Activated naive CD4-positive, alpha-beta T cell treated with anti-CD3 and anti-CD28 coated beads for 36 hours (primary cell): ENCODE results near the gene ANKRD44. TPM values are rescaled to one million over a fixed set of nuclear protein-coding genes. Genes with fewer than 3 reads are reported as not detected.

Source experiments
- total RNA-seq, 2 experiments: library from RNA; stranded (reverse); gene quantifications; one replicate each; pipeline ENCODE4 v1.2.3, GENCODE V29; 2021

Gene ANKRD44
- total RNA-seq, 2 experiments from 2014 or later: 87.8 to 101 TPM

Other genes with a start within 250 kb of the ANKRD44 start
- gene SF3B1, start 124.2 kb upstream of the ANKRD44 start, total RNA-seq: 100 to 1,000 TPM; 235 to 248 TPM
- gene COQ10B, start 142.8 kb upstream of the ANKRD44 start, total RNA-seq: 10 to 100 TPM; 17.5 to 17.8 TPM
- 1,000 to 10,000 TPM; 1,191 to 1,210 TPM for gene HSPD1, start 189.1 kb upstream of the ANKRD44 start, total RNA-seq
- gene HSPE1, start 189.6 kb upstream of the ANKRD44 start, total RNA-seq: 100 to 1,000 TPM; 294 to 310 TPM
- 10 to 100 TPM; 10.7 to 14.1 TPM for gene MOB4, start 205.3 kb upstream of the ANKRD44 start, total RNA-seq